HG02870 (cell line): ENCODE data around the gene LST1.
"Not testable (repeated sequence)": the region's sequence is repeated elsewhere in the genome, so short reads cannot be mapped to it uniquely, and the experiment has no call there.

Experiments used
- ATAC-seq: cut with Tn5 transposase; IDR thresholded peaks from one replicate; pipeline ENCODE4 v1.9.1; 2021; ENCODE audit warnings: mild to moderate bottlenecking, moderate library complexity; ENCODE audit not compliant: unreplicated experiment

The LST1 gene

DNA sequence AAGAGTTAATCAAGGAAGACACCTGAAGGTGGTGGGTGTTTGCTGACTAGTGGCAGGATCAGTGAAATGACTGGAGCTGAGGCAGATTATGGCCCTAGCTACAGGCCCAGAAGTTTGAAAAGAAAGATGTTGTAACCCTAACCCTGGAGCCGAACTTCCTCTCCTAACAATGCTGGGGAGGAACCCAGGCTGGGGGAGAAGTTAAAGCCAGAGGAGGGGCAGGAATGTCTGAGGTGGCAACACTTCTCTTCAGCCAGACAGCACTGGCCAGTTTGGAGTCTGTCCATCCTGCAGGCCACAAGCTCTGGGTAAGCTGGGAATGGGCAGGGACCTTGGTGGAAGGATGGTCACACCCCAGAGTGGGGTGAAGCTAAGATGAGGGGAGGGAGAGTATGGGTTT is at the start of gene LST1:
Gene LST1 (plus strand): TSS at position 270 of the 400 bp plus-strand sequence. CDS start 1,023 bp downstream, outside the sequence.
- no peak for ATAC-seq

GRCh38 chr6:31538805-31539400 is 47.2 kb upstream of the LST1 start:
- no peak for ATAC-seq

DNA sequence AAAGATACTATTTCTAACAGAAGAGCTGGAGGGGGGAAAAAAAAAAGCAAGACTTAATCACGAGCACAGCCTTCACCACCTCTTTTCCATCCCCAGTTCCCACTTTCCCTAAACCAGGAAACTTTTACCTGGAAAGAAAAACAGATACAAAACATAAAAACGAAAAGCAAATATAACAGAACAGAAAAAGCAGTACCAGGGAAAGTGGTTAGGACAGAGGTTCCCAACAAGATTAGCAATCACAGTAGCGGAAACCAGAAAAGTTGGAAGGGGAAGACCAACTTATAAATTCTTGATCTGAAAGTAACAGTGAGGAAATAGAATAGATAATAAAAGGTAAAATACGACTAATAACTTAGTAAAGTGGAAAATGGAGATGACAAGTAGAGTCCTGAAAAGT is 45.4 kb upstream of the LST1 start:
- no peak for ATAC-seq

DNA sequence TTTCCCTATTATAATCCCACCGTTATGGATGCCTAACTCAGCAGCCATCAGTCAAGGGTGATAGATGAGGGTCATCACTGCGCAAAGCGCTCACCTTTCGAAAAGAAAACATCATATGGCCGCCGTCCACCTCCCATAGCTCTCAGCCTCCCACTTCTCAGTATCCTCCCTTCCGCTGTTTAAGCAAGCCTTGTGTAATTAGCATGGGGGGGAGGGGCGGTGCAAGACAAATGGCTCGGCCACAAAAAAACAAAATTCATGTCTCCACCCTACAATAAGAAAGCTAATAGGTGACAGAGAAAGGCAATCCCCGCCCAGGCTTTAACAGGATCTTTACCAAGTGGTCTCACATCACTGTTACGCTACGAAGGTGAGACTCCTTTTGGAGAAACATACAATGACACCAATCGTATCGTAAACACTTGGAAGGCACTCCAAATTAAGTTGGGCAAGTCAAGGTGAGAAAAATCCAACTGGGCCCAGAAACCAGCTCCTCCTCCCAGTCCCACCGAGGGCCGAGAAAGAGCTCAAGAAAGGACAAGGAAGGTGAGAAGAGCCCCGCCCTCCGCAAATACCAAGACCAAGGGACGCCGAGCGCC is 44.9 kb upstream of the LST1 start:
- ATAC-seq = no peak

DNA sequence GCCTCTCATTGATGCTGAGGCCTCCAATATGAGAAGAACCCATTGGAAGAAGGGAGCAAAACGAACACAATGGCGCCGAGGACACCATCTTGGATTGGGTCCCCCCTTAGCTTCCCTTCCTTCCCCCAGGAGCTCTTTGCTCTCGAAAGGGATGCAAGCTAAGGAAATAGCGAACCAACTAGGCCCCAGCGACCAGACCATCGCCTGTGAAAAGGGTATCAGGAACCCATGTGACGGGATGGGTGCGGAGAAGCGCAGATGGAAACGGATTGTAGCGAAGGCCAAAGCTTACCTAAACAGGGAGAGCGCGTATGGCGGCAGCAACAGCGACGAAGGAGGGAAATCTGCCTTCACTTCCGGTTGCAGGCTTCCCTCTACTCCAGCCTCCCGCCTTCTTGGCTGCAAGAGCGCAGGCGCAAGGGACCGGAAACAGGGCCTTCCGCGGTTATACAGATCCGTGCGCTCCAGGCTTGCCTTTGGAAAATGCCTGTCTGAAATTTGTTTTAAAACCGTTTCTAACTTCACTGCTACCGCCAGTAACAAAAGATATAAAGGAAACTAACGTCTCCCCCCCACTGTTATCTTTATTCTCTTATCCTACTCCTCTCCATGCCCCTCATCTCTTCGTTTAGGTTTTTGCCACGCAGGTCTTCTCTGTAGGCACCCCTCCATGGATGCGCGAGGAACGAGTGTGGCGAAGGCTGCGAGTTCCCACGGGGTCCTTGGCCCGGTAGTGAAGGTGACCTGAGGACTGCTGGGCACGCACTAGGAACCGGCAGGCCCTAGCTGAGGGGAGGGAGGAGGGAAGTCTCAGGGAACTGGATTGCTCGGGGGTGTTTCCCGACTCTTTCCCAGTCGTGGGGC is 44.2 kb upstream of the LST1 start, which contains the start of gene DDX39B:
Gene DDX39B (minus strand): TSS at position 346 of the 864 bp plus-strand sequence. CDS start 1,471 bp downstream, outside the sequence.
- ATAC-seq = peak; percentile 61

DNA sequence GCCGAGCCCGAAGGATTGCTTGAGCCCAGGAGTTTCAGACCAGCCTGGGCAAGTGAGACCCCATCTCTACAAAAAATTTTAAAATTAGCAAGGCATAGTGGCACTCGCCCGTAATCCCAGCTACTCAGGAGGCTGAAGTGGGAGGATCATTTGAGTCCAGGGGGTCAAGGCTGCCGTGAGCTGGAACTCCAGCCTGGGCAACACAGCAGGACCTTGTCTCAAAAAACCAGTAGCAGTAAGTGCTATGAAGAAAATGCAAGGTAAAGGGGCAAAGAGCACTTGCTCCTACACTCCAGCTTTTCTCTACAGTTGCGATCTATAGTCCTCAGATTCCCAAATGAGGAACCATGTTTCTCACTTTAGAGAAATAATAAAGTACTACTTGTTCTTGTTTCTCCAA is 42.4 kb upstream of the LST1 start:
- ATAC-seq = no peak

DNA sequence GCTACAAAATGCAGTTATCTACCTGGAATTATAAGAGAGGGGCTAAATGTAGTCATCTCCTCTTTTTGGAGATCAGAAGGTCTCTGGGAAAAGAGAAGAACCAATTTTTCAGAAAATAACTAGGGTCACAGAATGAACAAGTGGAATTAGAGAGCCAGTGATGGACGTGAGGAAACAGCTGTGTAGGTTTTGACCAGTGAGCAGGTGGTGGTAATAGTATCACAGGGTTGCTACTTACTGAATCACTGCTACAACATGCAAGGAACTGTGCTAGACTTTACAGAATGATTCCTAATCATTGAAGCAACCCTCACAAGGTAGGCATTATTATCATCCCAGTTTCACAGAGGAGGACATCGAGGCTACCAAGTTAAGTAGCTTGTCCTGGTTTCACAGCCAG is 41.4 kb upstream of the LST1 start:
- no peak for ATAC-seq

GRCh38 chr6:31545291-31545690 is 40.8 kb upstream of the LST1 start:
- ATAC-seq = no peak

DNA sequence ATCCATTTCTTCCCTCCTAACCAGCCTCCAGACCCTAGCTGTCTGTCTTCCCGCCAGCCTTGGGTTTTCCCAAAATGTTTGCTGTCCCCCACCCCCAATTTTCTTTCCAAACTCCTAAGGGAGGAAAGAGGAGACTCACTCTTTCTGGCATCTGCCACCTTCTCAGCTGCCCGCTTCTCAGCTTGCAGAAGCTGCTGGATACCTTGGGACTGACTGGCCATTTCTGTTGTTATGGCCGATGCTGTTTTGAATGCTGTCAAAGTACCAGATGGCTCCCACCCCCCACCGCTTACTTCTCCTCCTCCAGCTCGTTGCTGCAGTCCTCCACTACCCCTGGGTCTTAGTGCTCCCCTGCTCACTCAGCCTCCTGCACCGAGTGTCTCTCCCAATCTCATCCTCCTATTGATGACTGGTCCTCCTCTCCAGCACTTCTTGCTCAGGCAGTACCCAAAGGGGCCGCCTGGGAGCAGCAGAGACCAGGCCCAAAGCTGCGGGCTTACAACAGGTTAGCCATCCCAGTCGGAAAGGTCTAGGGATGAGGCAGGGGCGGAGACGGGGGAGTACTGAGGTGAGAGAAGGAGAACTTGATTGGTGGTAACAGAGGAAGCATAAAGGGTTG is 39.6 kb upstream of the LST1 start, which contains the start of gene ATP6V1G2:
Gene ATP6V1G2 (minus strand): TSS at position 270 of the 619 bp plus-strand sequence. CDS start 49 bp downstream, at position 221.
- no peak for ATAC-seq

DNA sequence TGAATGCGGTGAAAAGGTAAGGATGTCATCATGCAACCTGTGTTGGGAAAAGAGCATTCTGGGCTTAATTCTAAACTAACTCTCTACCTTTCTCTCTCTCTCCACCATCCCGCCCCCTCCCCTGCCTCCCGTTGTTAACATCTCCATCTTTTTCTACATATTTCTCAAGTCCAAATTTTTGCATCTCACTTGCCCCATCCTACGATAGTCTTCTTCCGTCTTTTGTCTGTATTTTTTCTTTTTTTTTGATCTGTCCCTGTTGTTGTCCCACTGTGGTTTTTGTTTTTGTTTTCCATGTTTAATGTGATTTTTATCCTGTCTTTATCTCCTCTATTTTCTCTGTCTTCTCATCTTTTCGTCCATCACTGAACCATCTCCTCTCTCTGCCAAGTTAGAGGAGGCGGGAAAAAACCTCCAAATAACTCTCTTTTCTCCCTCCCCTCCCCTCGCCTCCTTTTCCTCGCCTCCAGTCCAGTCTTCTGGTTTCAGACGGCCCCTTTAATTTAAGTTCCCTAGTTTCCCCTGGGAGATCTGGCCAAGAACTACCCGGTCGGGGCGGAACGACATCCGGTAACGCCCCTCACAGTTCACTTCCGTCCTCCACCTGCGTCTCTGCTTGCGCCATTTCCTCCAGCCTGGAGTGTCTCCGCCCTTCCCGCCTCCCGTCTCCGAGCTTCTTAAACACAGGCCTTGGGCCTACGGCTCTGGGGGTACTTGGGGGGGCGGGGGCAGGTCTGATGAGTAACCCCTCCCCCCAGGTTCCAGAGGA is 38.9 kb upstream of the LST1 start, which contains the start of gene NFKBIL1:
Gene NFKBIL1 (plus strand): TSS at position 651 of the 769 bp plus-strand sequence. CDS start 87 bp downstream, at position 738.
- peak; percentile 66 for ATAC-seq

- ATAC-seq = no peak
These were observed 38.1 kb upstream of the LST1 start for GRCh38 chr6:31547727-31548543.

GRCh38 chr6:31548544-31548873 is 37.6 kb upstream of the LST1 start:
- no peak for ATAC-seq

DNA sequence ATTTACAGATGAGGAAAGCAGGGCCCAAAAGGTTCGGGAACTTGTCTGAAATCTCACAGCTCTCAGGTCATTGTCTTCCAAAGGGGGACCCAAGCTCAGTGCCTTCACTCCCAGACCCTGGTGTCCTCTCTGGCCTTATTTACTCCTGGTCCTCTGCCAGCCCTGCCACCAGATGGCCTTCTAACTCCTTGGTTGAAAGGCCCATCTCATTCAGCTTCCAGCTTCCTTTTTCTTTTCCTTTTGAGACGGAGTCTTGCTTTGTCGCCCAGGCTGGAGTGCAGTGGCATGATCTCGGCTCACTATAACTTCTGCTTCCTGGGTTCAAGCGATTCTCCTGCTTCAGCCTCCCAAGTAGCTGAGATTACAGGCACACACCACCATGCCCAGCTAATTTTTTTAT is 34.7 kb upstream of the LST1 start:
- ATAC-seq = not testable (repeated sequence)

DNA sequence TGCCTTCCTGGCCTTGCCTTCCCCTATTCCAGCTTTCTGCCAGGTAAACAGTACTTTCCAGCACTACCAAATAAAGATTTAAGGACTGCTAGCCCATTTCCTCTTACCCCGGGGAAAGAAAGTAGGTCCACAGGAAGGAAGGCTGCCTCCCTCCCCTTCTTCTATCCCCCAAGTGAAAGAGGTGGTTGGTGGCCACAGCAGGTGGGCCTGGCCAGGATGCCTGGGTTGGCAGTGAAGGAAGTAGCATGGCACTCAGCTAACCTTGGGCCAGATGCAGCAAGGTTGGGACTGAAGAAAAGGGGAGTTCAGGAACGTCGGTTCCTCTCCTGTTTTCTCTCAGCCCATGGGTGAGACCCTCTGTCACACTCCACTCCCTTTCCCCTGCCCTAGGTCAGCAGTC is 29.8 kb upstream of the LST1 start:
- no peak for ATAC-seq

- no peak for ATAC-seq
These were observed 28.4 kb upstream of the LST1 start for GRCh38 chr6:31557443-31558317.

DNA sequence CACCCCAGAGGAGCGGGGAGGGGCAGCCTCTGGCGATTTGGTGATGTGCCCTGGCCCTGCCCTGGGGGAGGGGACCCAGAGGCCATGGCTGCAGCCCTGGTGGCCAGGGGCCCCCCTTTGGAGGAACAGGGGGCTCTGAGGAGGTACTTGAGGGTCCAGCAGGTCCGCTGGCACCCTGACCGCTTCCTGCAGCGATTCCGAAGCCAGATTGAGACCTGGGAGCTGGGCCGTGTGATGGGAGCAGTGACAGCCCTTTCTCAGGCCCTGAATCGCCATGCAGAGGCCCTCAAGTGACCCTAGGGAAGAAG is 27.8 kb upstream of the LST1 start:
- no peak for ATAC-seq

DNA sequence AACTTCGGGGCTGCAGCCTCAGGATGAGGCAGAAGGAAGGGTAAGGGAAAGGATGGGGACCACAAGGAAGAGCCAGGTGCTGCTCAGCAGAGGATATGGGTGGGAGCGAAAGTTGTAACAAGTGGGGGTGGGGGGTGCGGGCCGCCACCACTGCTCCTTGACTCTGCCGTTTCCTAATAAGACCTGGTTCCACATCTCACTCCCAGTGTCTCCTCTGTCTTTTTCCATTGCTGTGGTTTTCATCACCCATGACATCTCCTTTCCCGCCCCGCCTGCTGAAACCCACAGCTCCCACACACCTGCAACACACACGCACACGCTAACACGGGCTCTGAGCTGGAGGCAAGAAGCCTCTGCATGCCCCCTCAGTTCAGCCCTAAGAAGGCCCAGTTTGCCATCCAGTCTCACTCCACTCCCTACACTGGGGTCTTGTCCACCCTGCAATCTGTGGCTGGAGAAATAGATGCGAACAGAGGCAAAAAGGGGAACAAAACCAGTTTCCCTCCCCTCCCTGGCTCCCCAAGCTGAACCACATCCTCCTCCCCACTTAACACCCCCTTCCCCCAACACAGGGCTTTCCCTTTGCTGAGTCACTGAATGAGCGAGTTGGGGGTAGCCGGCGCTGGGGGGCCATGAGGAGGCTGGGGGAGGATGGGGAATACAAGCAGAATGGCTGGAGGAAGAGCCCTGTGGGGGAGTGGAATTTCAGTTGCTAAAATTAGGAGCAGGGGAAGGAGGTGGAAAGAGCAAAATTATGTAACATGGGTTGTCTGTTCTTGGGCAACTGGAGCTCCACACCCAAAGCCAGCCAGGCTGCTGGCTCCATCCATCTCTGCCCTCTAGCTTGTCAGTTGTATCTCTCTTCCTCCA is 27.2 kb upstream of the LST1 start:
- ATAC-seq = no peak

DNA sequence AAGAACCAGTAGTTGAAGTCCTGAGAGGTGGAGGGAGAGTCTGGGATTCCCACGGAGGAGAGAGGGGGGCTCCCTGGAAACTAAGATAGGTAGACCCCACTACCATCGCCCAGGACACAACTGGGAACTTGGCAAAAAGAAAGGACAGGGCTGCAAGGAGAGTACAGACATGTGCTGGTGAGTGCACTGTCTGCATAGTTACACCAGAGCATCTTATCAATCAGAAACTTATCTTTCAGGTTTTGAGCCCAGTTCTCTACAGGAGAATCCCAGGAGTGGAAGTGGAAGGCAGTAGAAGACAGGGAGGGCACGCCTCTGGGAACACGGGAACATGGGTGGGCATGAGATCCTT is 26.5 kb upstream of the LST1 start:
- no peak for ATAC-seq
